Ovary (tissue), 9 donors: ENCODE data around the gene EMC8. TPM values are rescaled to one million over a fixed set of nuclear protein-coding genes. Genes with fewer than 3 reads are reported as not detected.

Source experiments
- DNase-seq, 5 donors: peaks; one replicate each; pipeline ENCODE4 v3.0.0-alpha.2; 2019 to 2020
- H3K27ac ChIP-seq, 2 donors: fragments of 200-600 bp; one replicate each; pipeline versions ENCODE4 v1.5.1 to v1.8.0; 2019 to 2022
- H3K27me3 ChIP-seq: fragments of 200-600 bp; one replicate; pipeline ENCODE4 v1.8.0; 2022
- H3K36me3 ChIP-seq: fragments of 200-600 bp; sonication (generic); one replicate; pipeline ENCODE4 v1.5.1; 2019
- H3K4me1 ChIP-seq: one replicate; pipeline ENCODE4 v1.8.1; 2013; ENCODE audit warnings: mild to moderate bottlenecking, moderate library complexity; ENCODE audit not compliant: insufficient read depth
- H3K4me3 ChIP-seq: fragments of 200-600 bp; sonication (generic); one replicate; pipeline ENCODE4 v1.5.1; 2017
- H3K9me3 ChIP-seq, 2 donors: fragments of 200-600 bp in 1 of 2; sonication (generic) in 1 of 2; one replicate each; pipeline versions ENCODE4 v1.5.1 to v1.8.1; 2013 to 2019; ENCODE audit warnings: mild to moderate bottlenecking in 1 of 2, moderate library complexity in 1 of 2
- EP300 ChIP-seq: sonication (generic); formaldehyde crosslinking; IDR thresholded peaks from one replicate; pipeline ENCODE4 v1.6.1; 2017; ENCODE audit warnings: antibody characterized with exemption
- POLR2A ChIP-seq: fragments of 450-650 bp; IDR thresholded peaks from one replicate; pipeline ENCODE4 v1.6.1; 2017; ENCODE audit warnings: antibody characterized with exemption, mild to moderate bottlenecking, moderate library complexity
- WGBS, 3 donors: extraction: QIAGEN DNeasy Blood & Tissue Kit in 1 of 3; methylation state at CpG; one replicate each; pipeline versions ENCODE4 v1.1.5 to v1.1.7; 2013 to 2017; 5-methylcytosine and 5-hydroxymethylcytosine counted together
- intact Hi-C, 4 donors: fragments of 100-400 bp; cut with DNase I; formaldehyde crosslinking; loops; one replicate each; pipeline versions ENCODE4 v1.11.0 to v1.15.1; 2022 to 2023
- polyA plus RNA-seq, 2 donors: library from polyadenylated mRNA; stranded (reverse); fragments of 200-250 nt in 1 of 2; fragments of 350-450 nt in 1 of 2; fragmentation: Illumina TruSeq in 1 of 2; extraction: RNeasy Lipid Tissue Mini Kit (QIAGEN cat#74804) in 1 of 2; gene quantifications; one replicate each; pipeline ENCODE4 v1.2.3, GENCODE V29; 2013 to 2014
- total RNA-seq, 7 donors: library from RNA; depleted of rRNA in 2 of 7; stranded (reverse); fragments of >200 nt in 2 of 7; fragmentation: NEBNext Ultra II Directional in 3 of 7; extraction: Animal tissue kit (Norgen Biotek cat#: 25700) in 3 of 7; gene quantifications; one replicate each; pipeline versions ENCODE4 v1.1.0 to v1.2.4, GENCODE V29; 2016 to 2023
- TF ChIP-seq, protein P1 (sequence below), 3 donors: fragments of 450-650 bp in 2 of 3; fragments of 200-600 bp in 1 of 3; IDR thresholded peaks; one replicate each; pipeline versions ENCODE4 v1.5.1 to v1.8.0; 2016 to 2022; ENCODE audit warnings: antibody characterized with exemption in 3 of 3, mild to moderate bottlenecking in 1 of 3
- donor health status: DM: no; HTN: no; CAD: no; lungs with moderate emphysema.
- donor health status: DM: no; HTN: no; CAD: no.
- donor health status: Bipolar disorder and iron deficiency.
- donor health status: DM: yes; HTN: yes; CAD: no.
- donor health status: DM: no; HTN: no; CAD: no.
- donor health status: DM: yes; HTN: yes; CAD: no.

EMC8 gene
- total and polyA plus RNA-seq, 9 donors = 9.4 to 32.5 (median 20.2) TPM

DNA sequence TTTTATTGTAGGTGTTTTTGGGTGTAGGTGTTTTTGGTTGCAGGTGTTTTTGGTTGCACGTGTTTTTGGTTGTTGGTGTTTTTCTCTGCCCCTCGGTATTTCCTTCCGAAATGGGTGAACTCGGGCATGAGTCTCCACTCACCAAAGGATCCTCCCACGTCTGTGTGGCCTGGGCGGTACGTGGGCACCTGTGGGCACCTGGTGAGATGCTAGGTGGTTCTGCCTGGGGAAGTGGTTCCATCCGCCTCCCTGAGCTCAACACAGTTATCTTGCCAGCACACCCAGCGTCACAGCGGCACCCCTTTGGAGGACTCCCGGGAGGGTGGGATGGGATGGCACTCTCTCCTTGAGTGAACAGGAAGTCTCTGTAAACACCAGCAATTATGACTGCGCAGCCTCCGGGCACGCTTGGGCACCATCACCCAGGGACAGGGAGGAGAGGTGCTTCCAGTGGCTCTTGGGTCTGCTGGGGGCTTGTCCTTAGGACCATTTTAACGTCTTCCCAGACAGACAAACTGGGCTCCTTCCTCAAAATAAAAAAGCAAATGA is 29.9 kb upstream of the EMC8 start:
- intact Hi-C loops = loop anchor here (10.0 kb wide), 5 partner anchors 96 to 696 kb away; partner anchors contain the start of gene FOXF1 (in 1 of the 4)
- no peak for DNase-seq
- H3K4me1 ChIP-seq = no peaks in the 10 kb centered on the region
- H3K27ac ChIP-seq = no peak overlapping the region
- TF ChIP-seq, protein P1, sequence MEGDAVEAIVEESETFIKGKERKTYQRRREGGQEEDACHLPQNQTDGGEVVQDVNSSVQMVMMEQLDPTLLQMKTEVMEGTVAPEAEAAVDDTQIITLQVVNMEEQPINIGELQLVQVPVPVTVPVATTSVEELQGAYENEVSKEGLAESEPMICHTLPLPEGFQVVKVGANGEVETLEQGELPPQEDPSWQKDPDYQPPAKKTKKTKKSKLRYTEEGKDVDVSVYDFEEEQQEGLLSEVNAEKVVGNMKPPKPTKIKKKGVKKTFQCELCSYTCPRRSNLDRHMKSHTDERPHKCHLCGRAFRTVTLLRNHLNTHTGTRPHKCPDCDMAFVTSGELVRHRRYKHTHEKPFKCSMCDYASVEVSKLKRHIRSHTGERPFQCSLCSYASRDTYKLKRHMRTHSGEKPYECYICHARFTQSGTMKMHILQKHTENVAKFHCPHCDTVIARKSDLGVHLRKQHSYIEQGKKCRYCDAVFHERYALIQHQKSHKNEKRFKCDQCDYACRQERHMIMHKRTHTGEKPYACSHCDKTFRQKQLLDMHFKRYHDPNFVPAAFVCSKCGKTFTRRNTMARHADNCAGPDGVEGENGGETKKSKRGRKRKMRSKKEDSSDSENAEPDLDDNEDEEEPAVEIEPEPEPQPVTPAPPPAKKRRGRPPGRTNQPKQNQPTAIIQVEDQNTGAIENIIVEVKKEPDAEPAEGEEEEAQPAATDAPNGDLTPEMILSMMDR (IDR thresholded peaks at IDR 0.05) = no peak
- TF ChIP-seq EP300 = no peak
- no peak for TF ChIP-seq POLR2A
- WGBS, 3 donors = 86 to 90% (median 87%) methylated on average over 15 of the region's 15 CpGs
- H3K36me3 ChIP-seq = no peaks in the 10 kb centered on the region
- H3K27me3 ChIP-seq = no peaks in the 10 kb centered on the region
- no peaks in the 10 kb centered on the region for H3K9me3 ChIP-seq
- no peak overlapping the region for H3K4me3 ChIP-seq

DNA sequence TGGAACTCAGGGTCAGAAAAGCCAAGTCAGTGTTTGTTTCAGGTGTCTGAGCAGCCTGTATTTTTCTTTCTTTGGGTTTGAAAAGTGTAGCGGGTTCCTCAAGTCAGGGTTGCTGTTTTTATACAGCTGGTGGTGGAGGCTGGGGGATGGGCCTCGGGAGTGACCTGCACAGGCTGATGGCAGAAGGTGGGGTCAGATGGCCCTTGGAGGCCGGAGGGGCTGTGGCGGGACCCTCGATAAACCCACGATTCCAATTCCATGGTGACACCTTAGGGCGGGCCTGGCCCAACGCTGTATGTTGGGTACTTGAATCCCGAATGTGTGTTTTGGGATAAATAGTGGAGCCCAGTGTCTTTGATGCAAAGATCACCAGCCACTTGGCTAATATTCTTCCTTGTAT is 28.8 kb upstream of the EMC8 start:
- no peaks in the 10 kb centered on the region for H3K36me3 ChIP-seq
- no peak overlapping the region for H3K27ac ChIP-seq
- DNase-seq = no peak
- H3K9me3 ChIP-seq = no peaks in the 10 kb centered on the region
- H3K4me1 ChIP-seq = no peaks in the 10 kb centered on the region
- WGBS, 3 donors = 42 to 61% (median 53%) methylated on average over 9 of the region's 9 CpGs
- H3K4me3 ChIP-seq = no peak overlapping the region
- no peaks in the 10 kb centered on the region for H3K27me3 ChIP-seq
- TF ChIP-seq POLR2A (no peak), EP300 (no peak)
- TF ChIP-seq, protein P1 (IDR thresholded peaks at IDR 0.05) = no peak
- intact Hi-C loops = loop anchor here (10.0 kb wide), 5 partner anchors 97 to 697 kb away; partner anchors contain the start of gene FOXF1 (in 1 of the 4)

DNA sequence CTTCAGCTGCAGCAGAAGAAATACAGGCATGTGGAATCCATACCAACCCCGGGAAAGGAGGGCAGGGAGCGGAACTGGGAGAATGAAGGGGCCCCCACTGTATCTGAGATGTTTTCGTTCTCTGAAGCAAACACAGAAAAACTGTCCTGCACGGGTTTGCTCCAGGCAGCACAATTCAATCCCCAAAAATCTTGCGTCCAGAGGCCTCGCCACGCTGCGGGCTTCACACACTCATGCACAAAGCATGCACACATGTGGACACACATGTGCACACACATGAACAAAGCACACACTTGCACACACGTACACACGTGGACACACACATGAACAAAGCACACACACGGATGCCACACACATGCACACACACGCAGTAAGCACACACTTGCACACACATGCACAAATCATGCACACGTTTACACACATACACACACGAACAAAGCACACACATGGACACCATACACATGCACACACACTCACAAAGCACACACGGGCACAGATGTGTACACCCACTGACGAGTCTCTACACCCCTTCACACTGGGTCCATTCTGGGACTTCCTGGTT is 27.4 kb upstream of the EMC8 start:
- no peak overlapping the region for H3K4me3 ChIP-seq
- 81 to 83% (median 81%) methylated on average over 16 of the region's 16 CpGs for WGBS, 3 donors
- H3K36me3 ChIP-seq = no peaks in the 10 kb centered on the region
- no peaks in the 10 kb centered on the region for H3K27me3 ChIP-seq
- H3K4me1 ChIP-seq = no peaks in the 10 kb centered on the region
- no peak for DNase-seq
- TF ChIP-seq POLR2A (no peak), EP300 (no peak)
- TF ChIP-seq, protein P1 (IDR thresholded peaks at IDR 0.05) = no peak
- no peak overlapping the region for H3K27ac ChIP-seq
- no peaks in the 10 kb centered on the region for H3K9me3 ChIP-seq
- intact Hi-C loops = loop anchor here (2.0 to 10.0 kb wide), 6 partner anchors 98 to 698 kb away; partner anchors contain the start of gene FOXF1 (in 1 of the 4)

DNA sequence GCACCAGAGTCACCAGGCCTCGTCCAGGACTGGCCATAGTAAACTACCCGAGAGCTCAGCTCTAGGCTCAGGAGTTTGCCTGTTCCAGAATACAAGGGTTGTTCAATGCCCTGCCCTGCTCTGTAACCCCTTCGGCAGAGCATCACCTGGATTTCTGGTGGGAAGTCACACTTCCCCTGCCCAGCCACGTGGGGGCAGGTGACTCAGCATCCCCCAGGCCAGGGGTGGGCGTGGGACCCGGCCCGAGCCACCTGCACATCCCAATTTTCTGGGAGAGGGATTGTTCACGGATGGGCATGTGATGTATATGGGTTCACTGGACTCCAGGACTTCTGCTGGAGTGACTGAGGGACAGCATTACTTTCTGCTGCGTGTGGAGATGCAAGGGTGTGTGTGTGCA is 26.0 kb upstream of the EMC8 start:
- DNase-seq = no peak
- intact Hi-C loops = loop anchor here (10.0 kb wide), 5 partner anchors 99 to 699 kb away; partner anchors contain the start of gene FOXF1 (in 1 of the 4)
- 79 to 91% (median 87%) methylated on average over 9 of the region's 9 CpGs for WGBS, 3 donors
- Histone ChIP-seq H3K4me3 (no peak overlapping the region), H3K36me3 (no peaks in the 10 kb centered on the region), H3K4me1 (no peaks in the 10 kb centered on the region), H3K27me3 (no peaks in the 10 kb centered on the region), H3K27ac (no peak overlapping the region), H3K9me3 (no peaks in the 10 kb centered on the region)
- TF ChIP-seq, protein P1 (IDR thresholded peaks at IDR 0.05) = no peak
- TF ChIP-seq POLR2A = no peak
- TF ChIP-seq EP300 = no peak
